HepG2 (cell line): ENCODE results near the gene NHSL1. TPM values are rescaled to one million over a fixed set of nuclear protein-coding genes. Genes with fewer than 3 reads are reported as not detected.

ENCODE experiments used
- ASH2L ChIP-seq: fragments of 300-600, 200-600 bp; sonication (generic); IDR thresholded peaks from 2 replicates; pipeline ENCODE4 v1.7.0; 2017; ENCODE audit warnings: low read depth, mild to moderate bottlenecking, moderate library complexity, mixed read lengths, low read length; ENCODE audit not compliant: insufficient read length
- EZH2 ChIP-seq: conservative IDR thresholded peaks from 2 replicates; pipeline ENCODE4 v1.6.1; 2012; ENCODE audit warnings: mild to moderate bottlenecking, low read depth, low read length, moderate library complexity
- FOXP1 ChIP-seq, 2 experiments: fragments of 450-650 bp in 1 of 2; IDR thresholded peaks; 2 replicates each; pipeline ENCODE4 v1.6.1; 2017 to 2018; ENCODE audit warnings: antibody characterized with exemption in 1 of 2
- GATA4 ChIP-seq: sonication (generic); IDR thresholded peaks from 2 replicates; pipeline ENCODE4 v1.6.1; 2016; ENCODE audit warnings: antibody characterized with exemption, low read depth, borderline replicate concordance
- ISL2 ChIP-seq: sonication (generic); formaldehyde crosslinking; IDR thresholded peaks from 2 replicates; pipeline ENCODE4 v1.5.0; 2020; ENCODE audit warnings: missing genetic modification reagents
- POGZ ChIP-seq: sonication (generic); formaldehyde crosslinking; IDR thresholded peaks from 2 replicates; pipeline ENCODE4 v1.4.0; 2020; ENCODE audit warnings: mild to moderate bottlenecking, missing genetic modification reagents
- SATB2 ChIP-seq: sonication (generic); formaldehyde crosslinking; IDR thresholded peaks from 2 replicates; pipeline ENCODE4 v1.5.0; 2020; ENCODE audit warnings: missing genetic modification reagents
- SMARCC2 ChIP-seq: fragments of 450-650 bp; IDR thresholded peaks from 2 replicates; pipeline ENCODE4 v1.6.1; 2017; ENCODE audit warnings: antibody characterized with exemption, mild to moderate bottlenecking
- SP1 ChIP-seq, 2 experiments: fragments of 450-650 bp in 1 of 2; sonication (generic) in 1 of 2; formaldehyde crosslinking in 1 of 2; IDR thresholded peaks; 2 replicates each; pipeline versions ENCODE4 v1.4.0 to v1.6.1; 2016 to 2020; ENCODE audit warnings: missing genetic modification reagents in 1 of 2
- SRSF9 ChIP-seq: fragments of 200-400 bp; formaldehyde crosslinking; IDR thresholded peaks from 2 replicates; pipeline ENCODE4 v1.6.1; 2018; ENCODE audit warnings: borderline replicate concordance, mild to moderate bottlenecking, low read depth, low read length; ENCODE audit not compliant: insufficient read depth, poor library complexity, severe bottlenecking
- TBX2 ChIP-seq: sonication (generic); formaldehyde crosslinking; IDR thresholded peaks from 2 replicates; pipeline ENCODE4 v1.5.0; 2020; ENCODE audit warnings: missing genetic modification reagents, mild to moderate bottlenecking, borderline replicate concordance
- ZBTB20 ChIP-seq: sonication (generic); formaldehyde crosslinking; IDR thresholded peaks from 2 replicates; pipeline ENCODE4 v1.8.1; 2023; ENCODE audit warnings: missing genetic modification reagents, low read depth, mild to moderate bottlenecking, borderline replicate concordance
- ZNF331 ChIP-seq: sonication (generic); formaldehyde crosslinking; IDR thresholded peaks from 2 replicates; pipeline ENCODE4 v1.4.0; 2020; ENCODE audit warnings: missing genetic modification reagents
- ZNF430 ChIP-seq: sonication (generic); formaldehyde crosslinking; IDR thresholded peaks from 2 replicates; pipeline ENCODE4 v1.9.0; 2021; ENCODE audit warnings: mild to moderate bottlenecking, missing genetic modification reagents
- ZNF629 ChIP-seq: sonication (generic); formaldehyde crosslinking; conservative IDR thresholded peaks from 2 replicates; pipeline ENCODE4 v1.5.0; 2020; ENCODE audit warnings: missing genetic modification reagents
- polyA plus RNA-seq, 8 experiments: library from polyadenylated mRNA; depleted of rRNA in 3 of 8; stranded (reverse) in 7 of 8; unstranded in 1 of 8; fragments of >200 nt; fragmentation: Illumina TruSeq in 4 of 8; extraction: Trizol in 4 of 8; gene quantifications; 2 replicates each; pipeline versions ENCODE4 v1.2.1 to v1.2.3, GENCODE V29; 2011 to 2016; ENCODE audit warnings: low read depth in 4 of 8, missing spikeins in 1 of 8, mixed read lengths in 1 of 8; ENCODE audit not compliant: insufficient read depth in 1 of 8
- total RNA-seq, 5 experiments: library from RNA; depleted of rRNA; stranded (reverse); fragments of >200 nt; fragmentation: Illumina TruSeq; extraction: Trizol; gene quantifications; 2 replicates each; pipeline ENCODE4 v1.2.3, GENCODE V29; 2016; ENCODE audit warnings: low read depth in 1 of 5
- TF ChIP-seq, protein P1 (sequence below): sonication (generic); formaldehyde crosslinking; conservative IDR thresholded peaks from 2 replicates; pipeline ENCODE4 v1.4.0; 2020; ENCODE audit warnings: mild to moderate bottlenecking, missing genetic modification reagents, moderate library complexity
- TF ChIP-seq, protein P2 (sequence below): sonication (generic); formaldehyde crosslinking; IDR thresholded peaks from 2 replicates; pipeline ENCODE4 v1.5.0; 2020; ENCODE audit warnings: mild to moderate bottlenecking, missing genetic modification reagents
- TF ChIP-seq, protein P3 (sequence below): IDR thresholded peaks from 2 replicates; pipeline ENCODE4 v1.6.1; 2016; ENCODE audit warnings: missing genetic modification reagents, missing compliant biosample characterization
- TF ChIP-seq, protein P4 (sequence below), 2 experiments: IDR thresholded peaks; 2 replicates each; pipeline ENCODE4 v1.6.1; 2011 to 2012; ENCODE audit warnings: low read length in 2 of 2, borderline replicate concordance in 1 of 2, low read depth in 1 of 2, mild to moderate bottlenecking in 1 of 2, moderate library complexity in 1 of 2

Gene NHSL1
- total and polyA plus RNA-seq, 2 of the 13 experiments (the other 11 are each of a cell fraction or from before 2014, with no cell fraction given): 24.9 to 53.6 TPM

DNA sequence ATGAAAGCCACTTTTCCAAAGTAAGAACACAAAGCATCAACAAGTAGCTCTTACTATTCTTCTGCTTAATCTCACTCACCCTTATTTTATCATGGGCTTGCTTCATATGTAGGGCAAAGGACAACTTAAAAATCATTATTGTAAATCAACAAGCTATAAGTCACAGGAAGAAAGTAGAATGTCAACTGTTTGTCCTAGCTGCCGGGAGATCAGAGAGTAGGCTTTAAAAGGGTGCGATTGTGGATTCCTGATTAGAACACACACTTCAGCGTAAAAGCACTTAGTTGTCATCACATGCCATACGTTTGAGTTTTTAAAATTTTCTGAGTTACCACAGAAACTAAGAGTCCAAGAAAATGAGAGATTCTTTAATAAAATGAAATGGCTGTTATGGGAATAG, 44.4 kb upstream of the NHSL1 start (continued):
- TF ChIP-seq ASH2L: peak; percentile 85
- TF ChIP-seq ZNF331 (CRISPR knock-in tag): peak; percentile 15; the same call in 1 of the 2 replicates
- peak; percentile 97 for TF ChIP-seq ISL2 (CRISPR knock-in tag)
- no peak for TF ChIP-seq SRSF9
- 0 out of 2 replicates have a peak, but pooled peaks have one; percentile 39 for TF ChIP-seq ZNF629 (CRISPR knock-in tag)
- TF ChIP-seq, protein P1, sequence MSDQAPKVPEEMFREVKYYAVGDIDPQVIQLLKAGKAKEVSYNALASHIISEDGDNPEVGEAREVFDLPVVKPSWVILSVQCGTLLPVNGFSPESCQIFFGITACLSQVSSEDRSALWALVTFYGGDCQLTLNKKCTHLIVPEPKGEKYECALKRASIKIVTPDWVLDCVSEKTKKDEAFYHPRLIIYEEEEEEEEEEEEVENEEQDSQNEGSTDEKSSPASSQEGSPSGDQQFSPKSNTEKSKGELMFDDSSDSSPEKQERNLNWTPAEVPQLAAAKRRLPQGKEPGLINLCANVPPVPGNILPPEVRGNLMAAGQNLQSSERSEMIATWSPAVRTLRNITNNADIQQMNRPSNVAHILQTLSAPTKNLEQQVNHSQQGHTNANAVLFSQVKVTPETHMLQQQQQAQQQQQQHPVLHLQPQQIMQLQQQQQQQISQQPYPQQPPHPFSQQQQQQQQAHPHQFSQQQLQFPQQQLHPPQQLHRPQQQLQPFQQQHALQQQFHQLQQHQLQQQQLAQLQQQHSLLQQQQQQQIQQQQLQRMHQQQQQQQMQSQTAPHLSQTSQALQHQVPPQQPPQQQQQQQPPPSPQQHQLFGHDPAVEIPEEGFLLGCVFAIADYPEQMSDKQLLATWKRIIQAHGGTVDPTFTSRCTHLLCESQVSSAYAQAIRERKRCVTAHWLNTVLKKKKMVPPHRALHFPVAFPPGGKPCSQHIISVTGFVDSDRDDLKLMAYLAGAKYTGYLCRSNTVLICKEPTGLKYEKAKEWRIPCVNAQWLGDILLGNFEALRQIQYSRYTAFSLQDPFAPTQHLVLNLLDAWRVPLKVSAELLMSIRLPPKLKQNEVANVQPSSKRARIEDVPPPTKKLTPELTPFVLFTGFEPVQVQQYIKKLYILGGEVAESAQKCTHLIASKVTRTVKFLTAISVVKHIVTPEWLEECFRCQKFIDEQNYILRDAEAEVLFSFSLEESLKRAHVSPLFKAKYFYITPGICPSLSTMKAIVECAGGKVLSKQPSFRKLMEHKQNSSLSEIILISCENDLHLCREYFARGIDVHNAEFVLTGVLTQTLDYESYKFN (CRISPR knock-in tag): peak; percentile 97
- TF ChIP-seq, protein P2, sequence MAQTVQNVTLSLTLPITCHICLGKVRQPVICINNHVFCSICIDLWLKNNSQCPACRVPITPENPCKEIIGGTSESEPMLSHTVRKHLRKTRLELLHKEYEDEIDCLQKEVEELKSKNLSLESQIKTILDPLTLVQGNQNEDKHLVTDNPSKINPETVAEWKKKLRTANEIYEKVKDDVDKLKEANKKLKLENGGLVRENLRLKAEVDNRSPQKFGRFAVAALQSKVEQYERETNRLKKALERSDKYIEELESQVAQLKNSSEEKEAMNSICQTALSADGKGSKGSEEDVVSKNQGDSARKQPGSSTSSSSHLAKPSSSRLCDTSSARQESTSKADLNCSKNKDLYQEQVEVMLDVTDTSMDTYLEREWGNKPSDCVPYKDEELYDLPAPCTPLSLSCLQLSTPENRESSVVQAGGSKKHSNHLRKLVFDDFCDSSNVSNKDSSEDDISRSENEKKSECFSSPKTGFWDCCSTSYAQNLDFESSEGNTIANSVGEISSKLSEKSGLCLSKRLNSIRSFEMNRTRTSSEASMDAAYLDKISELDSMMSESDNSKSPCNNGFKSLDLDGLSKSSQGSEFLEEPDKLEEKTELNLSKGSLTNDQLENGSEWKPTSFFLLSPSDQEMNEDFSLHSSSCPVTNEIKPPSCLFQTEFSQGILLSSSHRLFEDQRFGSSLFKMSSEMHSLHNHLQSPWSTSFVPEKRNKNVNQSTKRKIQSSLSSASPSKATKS (CRISPR knock-in tag): peak; percentile 63; the same call in 1 of the 2 replicates
- TF ChIP-seq EZH2: no peak
- TF ChIP-seq GATA4: peak; percentile 94; the same call in 1 of the 2 replicates
- peak; percentile 97 for TF ChIP-seq ZBTB20 (CRISPR knock-in tag)
- 0 out of 2 replicates have a peak, but pooled peaks have one; percentile 42 for TF ChIP-seq SATB2 (CRISPR knock-in tag)
- peak; percentile 53; the same call in 1 of the 2 replicates for TF ChIP-seq ZNF430
- peak; percentile 58; the same call in 1 of the 2 replicates for TF ChIP-seq FOXP1 (IDR thresholded peaks at IDR 0.05)
- TF ChIP-seq FOXP1 (CRISPR knock-in tag; IDR thresholded peaks at IDR 0.05): peak; percentile 94
- peak; percentile 54; the same call in 1 of the 2 replicates for TF ChIP-seq SMARCC2
- peak; percentile 58; the same call in 1 of the 2 replicates for TF ChIP-seq POGZ
- peak; percentile 95 for TF ChIP-seq TBX2 (CRISPR knock-in tag)
- TF ChIP-seq, protein P3, sequence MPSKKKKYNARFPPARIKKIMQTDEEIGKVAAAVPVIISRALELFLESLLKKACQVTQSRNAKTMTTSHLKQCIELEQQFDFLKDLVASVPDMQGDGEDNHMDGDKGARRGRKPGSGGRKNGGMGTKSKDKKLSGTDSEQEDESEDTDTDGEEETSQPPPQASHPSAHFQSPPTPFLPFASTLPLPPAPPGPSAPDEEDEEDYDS (CRISPR knock-in tag): peak; percentile 83
- TF ChIP-seq SP1 (IDR thresholded peaks at IDR 0.05): no peak
- 0 out of 2 replicates have a peak, but pooled peaks have one; percentile 14 for TF ChIP-seq SP1 (CRISPR knock-in tag; IDR thresholded peaks at IDR 0.05)
- TF ChIP-seq, protein P4, sequence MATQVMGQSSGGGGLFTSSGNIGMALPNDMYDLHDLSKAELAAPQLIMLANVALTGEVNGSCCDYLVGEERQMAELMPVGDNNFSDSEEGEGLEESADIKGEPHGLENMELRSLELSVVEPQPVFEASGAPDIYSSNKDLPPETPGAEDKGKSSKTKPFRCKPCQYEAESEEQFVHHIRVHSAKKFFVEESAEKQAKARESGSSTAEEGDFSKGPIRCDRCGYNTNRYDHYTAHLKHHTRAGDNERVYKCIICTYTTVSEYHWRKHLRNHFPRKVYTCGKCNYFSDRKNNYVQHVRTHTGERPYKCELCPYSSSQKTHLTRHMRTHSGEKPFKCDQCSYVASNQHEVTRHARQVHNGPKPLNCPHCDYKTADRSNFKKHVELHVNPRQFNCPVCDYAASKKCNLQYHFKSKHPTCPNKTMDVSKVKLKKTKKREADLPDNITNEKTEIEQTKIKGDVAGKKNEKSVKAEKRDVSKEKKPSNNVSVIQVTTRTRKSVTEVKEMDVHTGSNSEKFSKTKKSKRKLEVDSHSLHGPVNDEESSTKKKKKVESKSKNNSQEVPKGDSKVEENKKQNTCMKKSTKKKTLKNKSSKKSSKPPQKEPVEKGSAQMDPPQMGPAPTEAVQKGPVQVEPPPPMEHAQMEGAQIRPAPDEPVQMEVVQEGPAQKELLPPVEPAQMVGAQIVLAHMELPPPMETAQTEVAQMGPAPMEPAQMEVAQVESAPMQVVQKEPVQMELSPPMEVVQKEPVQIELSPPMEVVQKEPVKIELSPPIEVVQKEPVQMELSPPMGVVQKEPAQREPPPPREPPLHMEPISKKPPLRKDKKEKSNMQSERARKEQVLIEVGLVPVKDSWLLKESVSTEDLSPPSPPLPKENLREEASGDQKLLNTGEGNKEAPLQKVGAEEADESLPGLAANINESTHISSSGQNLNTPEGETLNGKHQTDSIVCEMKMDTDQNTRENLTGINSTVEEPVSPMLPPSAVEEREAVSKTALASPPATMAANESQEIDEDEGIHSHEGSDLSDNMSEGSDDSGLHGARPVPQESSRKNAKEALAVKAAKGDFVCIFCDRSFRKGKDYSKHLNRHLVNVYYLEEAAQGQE (IDR thresholded peaks at IDR 0.05; ENCODE audit: borderline replicate concordance in 1 of 2, low read depth in 1 of 2, low read length in 2 of 2): peak in 1 of 2 experiments; percentile 68; a peak in 1 of 4 replicates
